GM19193 (cell line): ENCODE data around the gene E2F6.

ENCODE experiments used
- POLR2A ChIP-seq: IDR thresholded peaks from 4 replicates; pipeline ENCODE4 v1.6.1; 2011; ENCODE audit not compliant: insufficient read depth, insufficient read length; ENCODE audit errors: extremely low read depth

Gene E2F6

GRCh38 chr2:11499081-11499743, 33.3 kb upstream of the E2F6 start:
- TF ChIP-seq POLR2A = no peak

GRCh38 chr2:11498543-11499034, 32.6 kb upstream of the E2F6 start:
- no peak for TF ChIP-seq POLR2A

DNA sequence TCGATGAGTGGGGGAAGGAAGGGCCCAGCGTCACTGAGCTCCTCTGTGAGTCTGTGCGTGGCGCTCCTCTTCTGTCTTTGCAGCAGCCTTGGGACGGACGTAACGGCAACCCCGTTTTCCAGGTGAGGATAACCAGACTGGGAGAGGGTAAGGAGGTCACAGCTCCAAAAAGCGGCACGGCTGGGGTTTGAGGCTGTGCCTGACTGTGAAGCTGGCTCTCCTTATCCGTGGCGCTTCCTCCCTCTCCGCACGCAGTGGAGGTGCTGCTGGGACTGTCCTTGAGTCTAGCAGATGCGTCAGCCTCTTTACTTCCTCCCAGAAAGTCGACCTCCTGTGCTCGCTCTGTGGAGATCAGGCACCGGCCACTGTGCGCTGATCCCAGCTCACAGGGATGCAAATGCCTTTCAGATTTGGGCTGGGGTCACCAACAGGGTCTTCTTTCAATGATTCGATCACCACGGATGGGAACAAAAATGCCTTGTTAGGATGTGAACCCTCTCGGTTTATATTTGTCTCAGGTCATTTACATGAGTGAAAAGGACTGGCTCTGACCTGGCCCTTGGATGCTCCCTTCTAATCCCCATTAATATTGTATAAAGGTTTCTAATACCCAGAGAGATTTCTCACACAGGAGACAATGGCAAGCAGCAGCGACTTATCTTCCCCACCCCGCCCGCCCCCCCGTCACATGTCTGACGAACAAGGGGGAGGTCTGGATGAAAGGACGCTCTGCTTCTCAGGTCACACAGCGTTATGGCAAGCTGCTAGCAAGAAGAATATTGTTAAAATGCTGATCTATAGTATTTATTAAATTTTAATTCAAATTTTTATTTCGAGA, 30.1 kb upstream of the E2F6 start:
- TF ChIP-seq POLR2A = no peak

DNA sequence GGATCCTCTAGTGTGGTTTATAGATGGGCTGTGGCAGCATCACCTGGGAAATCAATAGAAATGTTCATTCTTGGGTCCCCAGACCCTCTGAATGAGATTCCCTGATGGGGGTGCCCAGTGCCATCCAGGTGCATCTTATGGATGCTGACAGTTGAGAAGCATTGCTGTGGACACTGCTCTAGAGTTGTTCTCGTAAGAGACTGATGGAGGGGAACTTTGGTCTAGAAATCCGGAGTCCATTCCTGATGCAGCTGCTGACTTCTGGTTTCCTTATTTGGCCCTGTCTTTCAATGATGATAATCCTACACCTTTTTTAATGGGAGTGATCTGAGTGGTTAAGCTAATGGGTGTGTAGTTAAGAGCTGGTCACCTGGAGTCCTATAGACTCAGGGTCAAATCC, 28.3 kb upstream of the E2F6 start:
- no peak for TF ChIP-seq POLR2A

- no peak for TF ChIP-seq POLR2A
Observed at GRCh38 chr2:11493282-11493681, 27.3 kb upstream of the E2F6 start.

DNA sequence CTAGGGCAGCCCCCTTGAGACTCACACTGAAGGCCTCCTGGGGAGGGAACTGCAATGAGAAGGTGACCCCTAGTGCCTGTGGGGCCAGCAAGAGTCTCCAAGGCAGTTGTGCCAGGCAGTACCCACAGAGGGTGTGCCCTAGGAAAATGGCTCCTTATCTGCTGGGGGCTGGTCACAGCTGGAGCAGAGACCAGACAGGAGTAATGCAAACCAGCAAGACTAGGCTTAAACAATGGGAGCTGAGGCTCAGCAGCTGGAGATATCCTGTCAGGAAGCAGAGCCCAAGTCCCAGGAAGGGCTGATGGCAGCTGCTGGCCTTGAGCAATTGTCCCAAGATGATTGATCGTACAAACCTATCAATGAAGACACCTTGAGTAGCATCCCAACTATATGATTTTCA, 26.8 kb upstream of the E2F6 start:
- no peak for TF ChIP-seq POLR2A

DNA sequence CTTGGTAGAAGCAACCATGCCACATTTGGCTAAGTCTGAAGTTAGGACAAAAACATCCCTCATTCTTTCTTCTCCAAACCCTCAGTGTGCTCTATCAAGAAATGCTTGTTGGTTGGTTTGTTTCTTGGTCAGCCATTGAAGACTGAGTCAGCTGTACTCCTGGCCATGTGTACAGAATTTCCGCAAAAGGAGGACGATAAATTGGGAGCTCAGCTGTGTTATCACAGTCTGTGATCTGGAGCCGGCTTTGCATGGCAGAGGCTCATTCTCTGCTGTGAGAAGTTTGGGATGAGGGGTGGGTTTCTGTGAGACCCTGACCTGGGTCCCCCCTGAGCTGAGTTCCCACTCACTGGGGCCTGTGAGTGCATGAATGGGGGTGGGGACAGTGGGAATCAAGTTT, 26.3 kb upstream of the E2F6 start:
- TF ChIP-seq POLR2A = no peak

- no peak for TF ChIP-seq POLR2A
Observed at GRCh38 chr2:11491348-11491933, 25.5 kb upstream of the E2F6 start.

GRCh38 chr2:11490194-11490593, 24.2 kb upstream of the E2F6 start:
- no peak for TF ChIP-seq POLR2A

DNA sequence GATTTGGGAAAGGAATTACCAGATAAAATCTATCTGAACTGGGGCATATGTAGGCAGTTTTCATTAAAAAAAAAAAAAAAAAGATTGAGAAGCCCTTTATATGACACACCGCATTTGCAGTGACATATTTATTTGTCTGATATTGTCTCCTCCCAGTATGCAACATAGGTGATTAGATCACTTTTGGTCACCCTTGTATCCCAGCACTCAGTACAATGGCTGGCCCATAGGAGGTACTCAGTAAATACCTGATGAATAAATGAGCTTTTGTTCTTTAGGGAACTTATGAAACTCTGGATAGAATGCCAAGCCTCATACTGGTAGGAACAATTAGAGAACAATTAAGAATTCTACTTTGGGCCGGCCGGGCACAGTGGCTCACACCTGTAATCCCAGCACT, 22.8 kb upstream of the E2F6 start:
- TF ChIP-seq POLR2A = no peak

GRCh38 chr2:11483806-11484617, 18.1 kb upstream of the E2F6 start:
- TF ChIP-seq POLR2A = no peak

DNA sequence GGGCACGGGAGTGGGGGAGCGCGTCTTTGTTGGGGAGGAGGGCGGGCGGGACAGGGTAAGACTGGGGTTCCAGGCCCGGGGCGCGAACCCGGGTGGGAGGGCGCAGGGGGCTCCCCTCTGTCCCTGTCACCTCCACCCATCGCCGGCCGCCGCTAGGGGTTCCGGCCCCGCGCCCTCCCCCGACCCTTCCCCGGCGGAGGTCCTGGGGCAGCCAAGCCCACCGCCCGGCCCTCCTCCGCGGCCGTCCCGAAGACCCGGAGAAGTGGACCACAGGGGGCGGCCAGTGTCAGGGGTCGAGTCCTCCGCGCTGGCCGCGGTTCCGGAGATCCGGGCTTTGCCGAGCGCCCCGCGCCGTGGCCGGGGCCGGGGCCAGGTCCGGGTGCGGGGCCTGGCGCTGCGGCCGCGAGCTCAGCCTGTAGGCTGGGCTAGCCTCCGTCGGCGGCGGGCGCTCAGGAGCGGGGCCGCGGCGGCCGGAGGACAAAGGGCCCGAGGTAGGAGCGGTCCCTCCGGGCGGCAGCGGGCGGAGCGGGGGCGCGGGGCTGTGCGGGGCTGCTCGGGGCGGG, 16.6 kb upstream of the E2F6 start:
- no peak for TF ChIP-seq POLR2A

GRCh38 chr2:11481789-11482472, 16.0 kb upstream of the E2F6 start:
- no peak for TF ChIP-seq POLR2A

GRCh38 chr2:11481426-11481788, 15.4 kb upstream of the E2F6 start:
- TF ChIP-seq POLR2A = no peak
